ENCODE data around the gene HINT1.

Gene HINT1

GRCh38 chr5:131160134-131160533 lies 4.9 kb downstream of the HINT1 start:
- no peak for TF ChIP-seq CTCF (IDR thresholded peaks at IDR 0.05; ENCODE audit: low read depth, low read length)
- DNase-seq (ENCODE audit: extremely low read depth, low read depth): no peak

GRCh38 chr5:131156957-131157356 lies 8.1 kb downstream of the HINT1 start:
- no peak for TF ChIP-seq CTCF (IDR thresholded peaks at IDR 0.05; ENCODE audit: low read depth, low read length)
- DNase-seq (ENCODE audit: extremely low read depth, low read depth): no peak

GRCh38 chr5:131156385-131156784 lies 8.7 kb downstream of the HINT1 start:
- no peak for TF ChIP-seq CTCF (IDR thresholded peaks at IDR 0.05; ENCODE audit: low read depth, low read length)
- DNase-seq (ENCODE audit: extremely low read depth, low read depth): no peak

GRCh38 chr5:131151216-131151615 lies 13.8 kb downstream of the HINT1 start:
- no peak for DNase-seq (ENCODE audit: extremely low read depth, low read depth)

GRCh38 chr5:131150408-131150807 lies 14.6 kb downstream of the HINT1 start:
- TF ChIP-seq CTCF (IDR thresholded peaks at IDR 0.05; ENCODE audit: low read depth, low read length): no peak
- no peak for DNase-seq (ENCODE audit: extremely low read depth, low read depth)

More at GRCh38 chr5:131151216-131151615, 13.8 kb downstream of the HINT1 start:
- TF ChIP-seq CTCF (IDR thresholded peaks at IDR 0.05; ENCODE audit: low read depth, low read length): no peak

GRCh38 chr5:131148835-131149234 lies 16.2 kb downstream of the HINT1 start:
- no peak for DNase-seq (ENCODE audit: extremely low read depth, low read depth)
- no peak for TF ChIP-seq CTCF (IDR thresholded peaks at IDR 0.05; ENCODE audit: low read depth, low read length)

GRCh38 chr5:131147258-131147657 lies 17.8 kb downstream of the HINT1 start:
- TF ChIP-seq CTCF (IDR thresholded peaks at IDR 0.05; ENCODE audit: low read depth, low read length): no peak
- no peak for DNase-seq (ENCODE audit: extremely low read depth, low read depth)

All from AG09319 (cell line).